RKO (cell line): ENCODE data around the gene POPDC2.

ENCODE experiments used
- DNase-seq: peaks from one replicate; pipeline ENCODE4 v3.0.0-alpha.2; 2016; ENCODE audit warnings: low spot score

Gene POPDC2

GRCh38 chr3:119639494-119640350 is 20.7 kb downstream of the POPDC2 start:
- no peak for DNase-seq

- DNase-seq, result peak; percentile 75
Observed at GRCh38 chr3:119637679-119638477, 22.5 kb downstream of the POPDC2 start.

DNA sequence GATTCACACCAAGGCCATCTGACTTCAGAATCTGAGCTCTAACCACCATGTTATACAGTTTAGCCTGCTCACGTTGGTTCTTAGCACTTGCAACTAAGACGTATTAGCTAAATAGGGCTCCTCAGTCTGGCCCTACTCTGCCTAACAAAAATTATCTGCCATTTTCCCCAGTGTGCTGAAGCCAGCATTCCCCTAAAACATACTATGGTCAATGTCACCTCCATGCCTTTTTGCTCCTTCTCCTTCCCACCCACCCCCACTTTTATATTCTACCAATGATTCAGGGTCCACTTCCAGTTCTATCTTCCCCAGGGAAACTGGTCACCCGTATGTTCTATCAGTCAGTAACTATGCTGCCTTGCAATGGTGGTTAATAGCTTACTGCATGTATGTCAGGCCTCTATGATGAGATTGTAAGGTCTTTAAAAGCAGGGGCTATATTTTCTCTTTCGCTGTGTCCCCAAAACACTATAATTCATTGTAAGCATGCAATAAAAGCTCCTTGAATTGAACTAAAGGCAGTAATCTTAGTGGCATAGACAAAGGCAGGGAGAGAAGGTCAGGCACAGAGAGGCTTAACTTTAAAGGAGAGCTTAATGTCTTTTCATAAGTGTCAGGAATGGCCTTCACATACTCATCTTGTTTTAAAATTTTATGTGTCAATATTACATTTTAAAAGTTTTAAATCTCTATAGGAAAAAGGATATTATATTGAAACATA is 23.3 kb downstream of the POPDC2 start:
- no peak for DNase-seq

DNA sequence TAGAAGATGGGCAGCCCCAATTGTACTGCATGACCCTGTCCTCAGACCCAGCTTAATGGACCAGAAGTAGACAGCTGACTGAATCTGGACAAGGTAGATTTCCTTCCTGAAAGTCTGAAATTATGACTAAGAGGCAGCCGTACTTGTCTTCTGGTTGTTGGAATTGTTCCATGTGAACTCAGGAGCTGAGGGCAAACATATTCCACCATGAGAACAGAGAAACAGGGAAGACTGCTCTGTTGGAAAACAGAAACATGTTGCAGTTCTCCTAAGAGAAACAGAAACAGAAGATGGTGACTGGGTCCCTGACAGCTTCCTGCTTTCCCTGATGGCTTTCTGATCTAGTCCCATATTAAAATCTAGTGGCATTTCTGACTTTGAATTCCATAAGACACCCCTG is 24.1 kb downstream of the POPDC2 start:
- no peak for DNase-seq

- DNase-seq, result no peak
Observed at GRCh38 chr3:119635719-119636118, 24.7 kb downstream of the POPDC2 start.

DNA sequence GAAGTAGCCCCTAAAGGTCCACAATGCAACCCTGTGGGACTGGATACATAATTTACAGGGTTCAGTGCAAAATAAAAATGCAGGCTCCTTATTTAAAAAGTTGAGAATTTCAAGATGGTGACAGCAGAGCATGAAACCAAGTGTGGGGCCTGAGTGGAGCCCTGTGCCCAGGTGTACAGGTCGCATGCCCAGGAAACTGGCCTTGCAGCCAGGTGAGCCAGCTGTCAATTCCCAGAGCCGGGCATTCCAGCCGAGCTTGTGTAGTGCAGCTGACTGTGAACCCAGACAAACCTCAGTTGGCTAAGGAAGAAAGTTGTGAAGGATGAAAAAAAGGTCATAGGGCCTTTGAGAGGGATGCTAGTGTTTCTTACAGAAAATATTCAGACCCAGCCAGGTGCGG is 27.6 kb downstream of the POPDC2 start:
- DNase-seq, result no peak

- DNase-seq, result no peak
Observed at GRCh38 chr3:119632216-119632615, 28.2 kb downstream of the POPDC2 start.

- DNase-seq, result no peak
Observed at GRCh38 chr3:119631516-119631915, 28.9 kb downstream of the POPDC2 start.

DNA sequence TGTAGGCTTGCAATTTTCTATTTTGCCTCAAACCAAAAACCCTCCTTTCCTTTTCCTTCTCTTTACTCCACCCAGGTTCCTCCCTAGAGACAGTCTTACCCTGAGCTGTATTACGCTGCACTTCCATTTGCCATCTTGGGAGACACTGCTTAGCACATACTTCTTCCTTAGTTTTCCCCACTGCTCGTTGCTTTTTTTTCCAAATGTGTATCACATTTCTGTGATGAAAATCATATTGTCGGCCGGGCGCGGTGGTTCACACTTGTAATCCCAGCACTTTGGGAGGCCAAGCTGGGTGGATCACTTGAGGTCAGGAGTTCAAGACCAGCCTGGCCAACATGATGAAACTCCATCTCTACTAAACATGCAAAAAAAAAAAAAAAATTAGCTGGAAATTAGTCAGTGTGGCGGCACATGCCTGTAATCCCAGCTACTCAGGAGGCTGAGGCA is 29.5 kb downstream of the POPDC2 start:
- no peak for DNase-seq

DNA sequence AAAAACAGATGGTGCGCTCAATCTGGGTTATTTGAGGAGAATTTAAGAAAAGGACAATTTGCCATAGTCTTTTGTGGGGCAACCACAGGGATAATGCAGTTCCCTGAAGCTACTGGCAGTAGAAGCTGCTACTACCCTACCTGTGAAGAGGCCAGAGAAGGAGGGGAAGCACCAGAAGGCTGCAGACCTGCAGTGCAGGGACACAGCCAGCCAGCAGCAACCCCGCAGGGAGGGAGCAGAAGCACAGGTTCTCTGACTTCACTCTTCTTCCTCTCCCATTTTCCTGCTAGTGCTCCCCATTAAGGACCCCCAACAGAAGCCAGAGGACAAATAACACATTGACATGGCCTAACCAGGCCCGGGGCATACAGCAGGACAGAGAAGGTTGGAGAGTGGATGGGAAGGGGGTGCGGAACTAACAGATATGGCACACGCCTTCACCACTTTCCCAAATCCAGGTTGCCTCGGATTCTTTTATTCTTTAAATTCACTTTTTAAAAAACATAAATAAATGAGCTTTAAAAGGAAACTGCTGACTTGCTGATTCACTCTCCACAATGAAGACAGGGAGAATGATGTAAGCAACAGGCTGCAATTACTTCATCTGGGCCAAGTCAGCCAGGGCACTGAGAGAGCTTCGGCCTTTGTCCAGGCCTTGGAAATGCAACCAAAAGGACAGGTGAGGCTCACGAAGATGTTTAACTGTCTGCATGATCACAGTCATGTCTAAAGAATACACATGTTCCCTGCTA is 30.1 kb downstream of the POPDC2 start:
- peak; percentile 9 for DNase-seq

DNA sequence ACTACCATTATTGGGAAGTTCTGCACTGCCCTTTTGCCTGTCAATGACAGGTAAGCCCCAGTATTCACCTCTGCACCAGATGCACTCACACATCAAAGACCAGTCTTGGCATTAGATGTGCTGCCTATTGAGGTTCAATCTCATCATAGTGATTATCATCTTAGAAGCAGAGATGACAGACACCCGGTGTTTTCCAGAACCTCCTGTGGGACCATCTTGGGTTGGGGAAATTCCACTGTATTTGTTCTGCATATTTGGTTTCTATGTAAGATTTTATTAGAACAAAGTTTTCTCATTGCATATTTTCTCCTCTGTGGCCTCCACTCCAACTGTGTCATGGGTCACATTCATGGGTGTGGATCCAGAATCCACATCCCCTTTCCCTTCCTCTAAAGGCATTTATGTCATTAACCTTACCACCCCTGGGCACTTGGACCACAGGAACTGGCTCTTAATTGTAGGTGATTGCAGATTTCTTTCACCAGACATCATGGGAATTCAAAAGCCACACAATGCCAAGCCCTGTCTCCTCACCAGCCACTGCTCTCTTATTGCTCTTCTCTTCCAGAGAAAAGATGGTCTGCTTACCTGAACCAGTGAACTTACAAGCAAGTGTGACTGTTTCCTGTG is 31.5 kb downstream of the POPDC2 start:
- DNase-seq, result no peak

DNA sequence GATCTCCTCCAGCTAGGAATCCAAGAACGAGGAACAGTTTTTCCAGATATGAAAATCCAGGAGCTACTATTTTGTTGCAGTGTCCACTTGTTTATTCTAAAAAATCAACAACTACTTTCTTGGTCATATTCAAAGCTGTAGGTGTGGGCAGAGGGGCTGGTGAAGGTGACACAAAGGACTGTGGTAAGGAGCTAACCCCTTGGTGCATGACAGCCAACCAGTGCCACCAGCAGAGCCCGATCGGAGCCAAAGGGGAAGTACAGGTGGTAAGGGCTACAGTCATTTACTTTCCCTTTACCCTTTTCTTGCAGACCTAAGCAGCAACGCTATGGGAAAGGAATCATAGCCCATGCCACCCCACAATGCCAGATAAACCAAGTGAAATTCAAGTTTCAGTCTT is 32.0 kb downstream of the POPDC2 start:
- DNase-seq, result no peak

GRCh38 chr3:119627461-119627860 is 32.9 kb downstream of the POPDC2 start:
- no peak for DNase-seq

GRCh38 chr3:119626196-119626595 is 34.2 kb downstream of the POPDC2 start:
- DNase-seq, result no peak

DNA sequence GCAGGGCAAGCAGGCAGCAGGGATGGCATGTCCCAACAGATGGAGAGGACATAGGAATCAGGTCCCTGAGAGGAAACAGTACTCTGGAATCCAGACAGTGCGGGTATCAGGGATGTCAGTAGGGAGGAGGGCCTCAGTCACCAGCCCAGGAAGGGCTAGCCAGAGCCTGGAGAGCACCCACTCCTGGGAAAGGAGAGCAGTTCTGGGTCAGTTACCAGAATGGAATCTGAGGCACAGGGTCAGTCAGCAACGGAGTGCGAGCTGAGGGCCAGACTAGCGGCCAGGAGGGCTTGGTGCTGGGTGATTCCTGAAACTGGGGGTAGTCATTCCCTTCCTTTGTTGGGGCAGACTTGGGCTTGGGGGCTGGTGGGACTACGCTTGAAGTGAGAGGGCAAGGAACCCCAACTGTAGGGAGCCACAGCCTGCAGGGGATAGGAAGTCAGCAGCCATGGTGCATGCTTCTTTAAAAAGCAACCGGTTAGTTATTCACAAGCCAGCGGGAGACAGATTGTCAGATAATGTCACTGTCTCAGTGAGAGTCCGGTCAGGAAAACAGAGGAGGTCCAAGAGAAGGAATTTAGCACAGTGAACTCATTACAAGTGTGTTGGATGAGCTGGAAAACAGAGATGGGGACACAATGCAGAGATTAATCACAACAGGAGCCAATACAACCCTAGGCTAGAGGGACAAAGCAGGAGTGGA is 34.8 kb downstream of the POPDC2 start:
- DNase-seq, result no peak

- no peak for DNase-seq
Observed at GRCh38 chr3:119624002-119624720, 36.2 kb downstream of the POPDC2 start.

- no peak for DNase-seq
Observed at GRCh38 chr3:119620899-119621298, 39.5 kb downstream of the POPDC2 start.

- no peak for DNase-seq
Observed at GRCh38 chr3:119619094-119619493, 41.3 kb downstream of the POPDC2 start.

DNA sequence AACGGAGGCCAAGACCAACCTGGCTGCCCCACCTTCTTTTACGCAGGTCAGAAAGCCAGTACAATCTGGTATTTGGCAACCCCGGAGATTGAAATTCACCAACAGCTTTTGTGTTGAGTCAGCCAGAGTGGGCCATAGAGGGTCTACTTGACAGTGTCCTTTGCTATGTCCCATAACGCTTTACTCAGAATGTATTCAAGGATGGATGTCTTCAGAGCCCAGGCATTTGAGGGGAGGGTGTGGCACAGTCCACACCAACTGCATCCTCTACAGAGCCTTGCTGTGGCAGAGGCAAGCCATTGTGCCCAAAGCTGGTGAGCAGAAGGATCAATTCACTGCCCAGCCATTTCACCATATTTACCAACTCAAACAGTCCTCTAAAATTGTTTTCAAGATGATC is 44.3 kb downstream of the POPDC2 start:
- DNase-seq, result no peak

GRCh38 chr3:119613872-119614271 is 46.5 kb downstream of the POPDC2 start:
- no peak for DNase-seq
